ENCODE data around the gene SLC11A2.
"Not testable (repeated sequence)": the region's sequence is repeated elsewhere in the genome, so short reads cannot be mapped to it uniquely, and the experiment has no call there.

Gene SLC11A2

GRCh38 chr12:51025338-51025835 is 797 bp downstream of the SLC11A2 start:
- peak; percentile 70 for DNase-seq

GRCh38 chr12:51023625-51024382 is 2.4 kb downstream of the SLC11A2 start:
- no peak for DNase-seq

GRCh38 chr12:51021694-51022093 is 4.5 kb downstream of the SLC11A2 start:
- no peak for DNase-seq

- no peak for DNase-seq
These were observed 5.6 kb downstream of the SLC11A2 start for GRCh38 chr12:51020448-51021182.

- no peak for DNase-seq
These were observed 6.3 kb downstream of the SLC11A2 start for GRCh38 chr12:51019927-51020326.

- no peak for DNase-seq
These were observed 7.2 kb downstream of the SLC11A2 start for GRCh38 chr12:51018956-51019355.

- DNase-seq: no peak
These were observed 8.7 kb downstream of the SLC11A2 start for GRCh38 chr12:51017452-51017851.

- not testable (repeated sequence) for DNase-seq
These were observed 11.7 kb downstream of the SLC11A2 start for GRCh38 chr12:51014467-51014866.

GRCh38 chr12:51013441-51013840 is 12.7 kb downstream of the SLC11A2 start:
- no peak for DNase-seq

- DNase-seq: no peak
These were observed 13.5 kb downstream of the SLC11A2 start for GRCh38 chr12:51012570-51013236.

- no peak for DNase-seq
These were observed 14.2 kb downstream of the SLC11A2 start for GRCh38 chr12:51011955-51012354.

- DNase-seq: no peak
These were observed 17.1 kb downstream of the SLC11A2 start for GRCh38 chr12:51009056-51009440.

- no peak for DNase-seq
These were observed 17.7 kb downstream of the SLC11A2 start for GRCh38 chr12:51008329-51009055.

GRCh38 chr12:51005671-51006070 is 20.5 kb downstream of the SLC11A2 start:
- DNase-seq: no peak

GRCh38 chr12:51005030-51005429 is 21.2 kb downstream of the SLC11A2 start:
- DNase-seq: no peak

- no peak for DNase-seq
These were observed 21.7 kb downstream of the SLC11A2 start for GRCh38 chr12:51004504-51004903.

- DNase-seq: no peak
These were observed 24.4 kb downstream of the SLC11A2 start for GRCh38 chr12:51001799-51002198.

- DNase-seq: no peak
These were observed 25.9 kb downstream of the SLC11A2 start for GRCh38 chr12:51000245-51000644.

- no peak for DNase-seq
These were observed 27.1 kb downstream of the SLC11A2 start for GRCh38 chr12:50999093-50999492.

- DNase-seq: no peak
These were observed 33.4 kb downstream of the SLC11A2 start for GRCh38 chr12:50992819-50993218.

- DNase-seq: no peak
These were observed 34.9 kb downstream of the SLC11A2 start for GRCh38 chr12:50991291-50991690.

GRCh38 chr12:50990791-50991190 is 35.4 kb downstream of the SLC11A2 start:
- DNase-seq: no peak

GRCh38 chr12:50990147-50990727 is 35.9 kb downstream of the SLC11A2 start:
- DNase-seq: no peak

Measured in NCI-H1092 treated with DMSO at 0.1 percent for 48 hours (cell line).